ENCODE results near the gene VPS41.
"Not testable (repeated sequence)": the region's sequence is repeated elsewhere in the genome, so short reads cannot be mapped to it uniquely, and the experiment has no call there.

The VPS41 gene

GRCh38 chr7:38908759-38909335, at the start of gene VPS41:
TSS of gene VPS41 (minus strand) at chr7:38909191. CDS start at chr7:38909174, 17 bp downstream.
- peak; percentile 46 for DNase-seq (ENCODE audit: low read depth)

- no peak for DNase-seq (ENCODE audit: low read depth)
These were observed 46.9 kb upstream of the VPS41 start for GRCh38 chr7:38955892-38956291.

DNA sequence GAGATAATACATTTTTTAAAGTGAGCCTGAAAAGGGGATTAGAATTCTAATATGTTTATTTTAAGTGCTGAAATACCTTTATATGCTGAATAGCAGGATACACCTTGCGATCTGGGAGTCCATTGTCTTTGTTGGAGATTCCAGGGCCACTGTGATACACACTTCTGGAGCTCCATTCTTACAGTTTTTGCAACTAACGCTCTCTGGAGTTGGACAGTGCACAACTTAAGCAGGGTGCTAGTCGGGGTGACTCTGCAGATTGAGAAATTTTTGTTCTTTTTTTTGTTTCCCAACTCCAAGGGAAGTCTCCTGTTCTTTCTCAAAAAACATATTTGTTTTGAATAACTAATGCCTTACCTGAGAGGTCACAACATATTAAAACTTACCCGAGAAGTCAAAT, 45.0 kb upstream of the VPS41 start:
- DNase-seq (ENCODE audit: low read depth), result no peak

- DNase-seq (ENCODE audit: low read depth), result no peak
These were observed 44.2 kb upstream of the VPS41 start for GRCh38 chr7:38953227-38953626.

DNA sequence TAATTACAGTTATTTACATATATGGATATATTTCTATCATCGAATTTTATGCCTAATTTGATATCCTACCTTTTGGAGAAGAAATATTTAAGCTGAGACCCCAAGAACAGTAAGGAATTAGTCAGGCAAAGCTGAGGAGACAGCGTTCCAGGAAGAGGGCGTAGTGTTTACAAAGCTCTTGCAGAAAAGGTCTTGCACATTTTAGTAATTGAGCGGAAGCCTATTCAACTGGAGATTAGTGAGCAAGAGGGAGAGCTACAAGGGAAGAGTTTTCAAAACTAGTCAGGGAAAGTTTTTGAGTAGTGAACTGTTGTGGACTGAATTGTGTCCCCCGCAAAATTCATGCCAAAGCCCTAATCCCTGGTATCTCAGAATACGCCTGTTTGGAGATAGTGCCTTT, 42.2 kb upstream of the VPS41 start:
- no peak for DNase-seq (ENCODE audit: low read depth)

DNA sequence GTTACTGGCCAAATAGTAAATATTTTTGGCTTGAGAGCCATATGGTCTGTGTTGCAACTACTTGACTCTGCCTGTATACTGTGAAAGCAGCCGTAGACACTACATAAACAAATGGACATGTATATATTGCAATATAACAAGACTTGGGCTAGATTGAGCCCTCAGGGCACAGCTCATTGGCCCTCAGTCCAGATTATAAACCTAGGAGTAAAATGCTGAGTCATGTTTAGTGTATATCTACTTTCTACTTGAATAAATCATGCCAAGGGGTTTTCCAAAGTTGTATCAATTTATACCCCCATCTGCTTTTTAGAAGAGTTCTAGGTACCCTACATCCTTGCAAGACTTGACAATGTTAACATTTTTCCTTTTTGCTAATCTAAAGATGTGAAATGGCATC, 41.3 kb upstream of the VPS41 start:
- DNase-seq (ENCODE audit: low read depth), result no peak

- not testable (repeated sequence) for DNase-seq (ENCODE audit: low read depth)
These were observed 38.5 kb upstream of the VPS41 start for GRCh38 chr7:38947541-38947940.

DNA sequence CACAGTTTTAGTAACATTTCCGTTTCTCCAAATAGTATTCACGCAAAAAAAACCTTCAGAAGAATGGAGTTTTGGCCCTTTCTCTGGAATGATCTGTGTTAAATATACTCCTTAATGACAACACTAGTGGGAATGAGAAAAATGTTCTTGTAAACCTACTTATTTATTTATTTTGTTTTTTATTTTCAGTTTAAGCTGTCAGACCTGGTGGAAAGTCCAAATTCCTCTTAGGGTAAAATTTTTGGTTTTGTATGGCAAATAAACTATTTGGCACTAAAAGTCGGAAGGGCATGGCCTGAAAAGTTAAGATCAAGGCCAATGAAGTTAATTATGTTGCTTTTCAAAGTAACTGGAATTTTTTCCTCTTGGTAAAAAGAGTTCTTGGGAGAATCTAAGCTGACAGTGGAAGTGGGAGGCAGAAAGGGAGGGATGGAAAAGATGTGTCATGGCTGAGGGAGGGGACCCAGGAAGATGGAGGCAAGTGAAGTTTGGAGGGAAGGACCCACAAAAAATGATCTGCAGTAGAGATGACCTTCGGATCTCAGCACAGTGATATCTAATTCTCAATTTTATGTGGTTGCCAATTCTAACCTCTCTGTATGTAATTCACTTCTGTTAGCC, 33.5 kb upstream of the VPS41 start:
- DNase-seq (ENCODE audit: low read depth), result no peak

DNA sequence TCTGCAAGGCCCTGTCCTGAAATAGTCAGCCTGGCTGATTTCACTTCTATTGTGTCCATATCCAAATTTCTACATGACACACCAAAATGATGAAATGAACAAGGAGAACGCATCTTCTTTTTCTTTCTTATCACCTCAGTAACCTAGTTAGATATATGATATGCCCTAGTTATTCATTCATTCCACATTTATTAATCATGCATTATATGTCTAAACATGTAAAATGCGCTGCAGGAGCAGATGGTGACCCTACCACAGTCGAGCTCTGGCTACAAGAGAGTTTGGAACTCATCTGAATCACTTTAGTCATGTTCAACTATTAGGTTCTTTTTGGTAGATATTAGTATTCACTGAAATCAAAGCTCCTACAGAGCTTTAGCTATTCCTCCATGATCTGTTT, 31.8 kb upstream of the VPS41 start:
- no peak for DNase-seq (ENCODE audit: low read depth)

- no peak for DNase-seq (ENCODE audit: low read depth)
These were observed 29.6 kb upstream of the VPS41 start for GRCh38 chr7:38938589-38938988.

DNA sequence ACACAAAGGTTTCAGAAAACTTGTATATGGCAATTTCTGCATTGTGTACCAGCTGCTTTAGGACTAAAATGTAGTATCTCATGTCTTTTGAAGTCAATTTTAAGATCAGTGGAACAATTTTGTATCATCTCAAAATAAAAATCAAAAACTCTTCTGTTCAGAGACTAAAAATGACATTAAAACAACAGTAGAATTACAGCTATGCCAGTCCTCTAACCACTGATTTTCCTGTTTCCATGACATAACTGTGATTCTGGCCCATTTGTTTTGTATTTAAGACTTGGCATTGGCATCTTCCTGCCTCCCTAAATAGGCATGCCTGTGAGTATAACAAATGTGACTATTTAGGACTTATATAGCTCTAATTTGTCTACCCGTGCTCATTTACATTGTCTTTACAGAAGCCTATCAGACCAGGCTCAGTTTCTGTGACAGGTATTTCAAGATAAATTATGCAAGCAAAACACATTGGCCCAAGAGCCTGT, 29.1 kb upstream of the VPS41 start:
- no peak for DNase-seq (ENCODE audit: low read depth)

DNA sequence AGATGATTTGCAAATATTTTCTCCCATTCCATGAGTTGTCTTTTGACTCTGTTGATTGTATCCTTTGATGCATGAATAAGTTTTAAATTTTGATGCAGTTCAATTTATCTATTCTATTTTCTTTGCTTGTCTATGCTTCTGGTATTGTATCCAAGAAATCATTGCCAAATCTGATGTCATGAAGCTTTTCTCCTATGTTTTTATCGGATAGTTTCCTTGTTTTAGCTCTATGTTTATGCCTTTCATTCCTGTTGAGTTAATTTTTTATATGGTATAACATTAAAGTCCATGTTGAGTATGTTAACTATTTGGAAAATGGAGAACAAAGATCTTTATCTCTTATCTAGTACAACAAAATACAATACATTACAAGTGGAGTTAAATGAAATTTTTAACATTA, 27.6 kb upstream of the VPS41 start:
- DNase-seq (ENCODE audit: low read depth), result no peak

DNA sequence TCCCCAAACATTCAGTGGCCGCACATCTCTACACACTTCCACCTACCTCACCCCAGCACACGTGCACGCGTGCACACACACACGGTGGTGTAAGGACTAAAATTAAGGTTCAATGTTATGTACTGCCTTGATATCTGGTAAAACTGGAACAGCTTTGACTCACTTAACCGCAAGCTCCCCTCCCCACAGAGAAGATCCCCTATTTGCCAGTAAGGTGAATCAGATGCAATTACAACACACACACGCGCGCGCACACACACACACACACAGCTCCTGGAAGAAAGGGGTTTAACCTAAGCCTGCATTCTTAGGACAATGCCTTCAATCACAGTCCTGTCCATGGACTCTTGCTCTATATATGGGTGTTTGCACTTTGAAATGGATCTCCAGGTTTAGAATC, 25.5 kb upstream of the VPS41 start:
- no peak for DNase-seq (ENCODE audit: low read depth)

GRCh38 chr7:38934051-38934450, 25.1 kb upstream of the VPS41 start:
- no peak for DNase-seq (ENCODE audit: low read depth)

- peak; percentile 19 for DNase-seq (ENCODE audit: low read depth)
These were observed 23.6 kb upstream of the VPS41 start for GRCh38 chr7:38932509-38933168.

DNA sequence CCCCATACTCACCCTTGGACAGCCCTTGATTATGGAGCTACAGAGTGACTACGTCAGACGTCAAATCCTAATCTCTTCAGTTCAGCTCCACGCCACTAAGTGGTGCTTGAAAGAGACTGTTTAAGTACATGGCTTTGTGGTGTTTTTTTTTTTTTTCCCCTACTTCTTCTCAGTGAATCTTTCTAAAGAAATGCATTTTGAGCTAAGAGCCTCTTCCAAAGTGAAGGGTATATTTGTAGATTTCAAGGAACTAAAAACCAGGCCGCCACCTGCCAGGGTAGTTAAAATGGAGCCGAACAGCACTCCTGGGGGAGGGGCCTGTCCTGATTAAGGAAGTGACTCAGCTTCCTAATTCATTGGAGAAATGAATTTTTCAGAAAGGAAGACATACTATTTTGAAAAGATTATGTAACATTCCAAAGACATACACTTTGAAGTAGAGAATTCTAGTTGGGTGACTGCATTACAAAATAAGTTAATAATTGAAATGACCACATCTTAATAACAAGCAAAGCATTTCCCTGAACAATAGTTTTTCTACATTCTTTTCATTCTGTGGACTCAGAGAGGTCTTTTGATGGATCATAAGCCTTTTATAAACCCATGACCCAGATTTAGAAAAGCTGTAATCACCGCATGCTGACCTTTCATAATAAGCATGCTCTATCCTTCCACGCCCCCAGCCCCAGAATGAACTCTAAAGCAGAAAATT, 20.6 kb upstream of the VPS41 start:
- no peak for DNase-seq (ENCODE audit: low read depth)

DNA sequence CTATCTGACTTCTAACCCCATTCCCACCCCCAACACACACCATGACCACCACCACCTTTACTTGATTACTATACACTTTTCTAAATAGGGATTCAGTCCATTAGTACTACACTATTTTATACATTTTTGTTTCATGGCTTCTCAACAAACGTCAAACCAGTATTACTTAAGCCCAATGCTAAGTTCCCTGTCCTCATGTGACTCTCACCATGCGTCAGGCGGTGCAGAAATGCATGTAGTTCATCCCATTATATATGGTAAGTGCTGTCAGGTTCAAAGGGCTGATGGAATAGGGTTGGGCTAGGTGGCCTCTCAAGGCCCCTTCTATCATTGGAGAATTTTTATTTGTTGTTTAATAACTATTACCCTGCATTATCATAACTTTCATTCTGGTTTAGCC, 19.5 kb upstream of the VPS41 start:
- no peak for DNase-seq (ENCODE audit: low read depth)

- no peak for DNase-seq (ENCODE audit: low read depth)
These were observed 18.8 kb upstream of the VPS41 start for GRCh38 chr7:38927751-38928150.

- no peak for DNase-seq (ENCODE audit: low read depth)
These were observed 11.7 kb upstream of the VPS41 start for GRCh38 chr7:38920731-38921130.

DNA sequence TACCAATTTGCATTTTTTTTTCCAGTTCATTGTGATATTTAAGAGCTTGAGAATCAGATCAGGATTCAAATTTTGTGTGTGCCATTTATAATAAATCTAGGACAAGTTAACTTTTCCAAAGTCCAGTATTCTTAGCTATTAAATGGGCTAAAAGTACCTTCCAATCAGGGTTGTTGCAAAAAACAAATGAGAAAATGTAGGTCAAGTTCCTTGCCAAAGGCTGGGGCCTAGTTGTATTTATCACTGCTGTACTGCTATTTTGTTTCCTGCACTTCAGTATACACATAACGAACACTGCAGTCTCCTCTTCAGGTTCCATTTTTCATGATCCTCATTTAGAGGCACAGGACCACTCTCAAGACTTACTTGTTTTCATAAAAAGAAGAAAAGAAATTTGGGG, 7.4 kb upstream of the VPS41 start:
- no peak for DNase-seq (ENCODE audit: low read depth)

GRCh38 chr7:38909870-38910269, 879 bp upstream of the VPS41 start:
- no peak for DNase-seq (ENCODE audit: low read depth)

- no peak for DNase-seq (ENCODE audit: low read depth)
These were observed 1.2 kb downstream of the VPS41 start for GRCh38 chr7:38907766-38908165.

GRCh38 chr7:38907066-38907465, 1.9 kb downstream of the VPS41 start:
- no peak for DNase-seq (ENCODE audit: low read depth)

All from stimulated activated CD8-positive, alpha-beta memory T cell treated with anti-CD3 and anti-CD28 coated beads, Interleukin-7, amount 100 ng/mL, for 24 hours (primary cell).